Vagina (tissue), 2 donors: ENCODE results near the gene TRIM37. TPM values are rescaled to one million over a fixed set of nuclear protein-coding genes. Genes with fewer than 3 reads are reported as not detected.
"Not testable (repeated sequence)": the region's sequence is repeated elsewhere in the genome, so short reads cannot be mapped to it uniquely, and the experiment has no call there.

Experiments
- DNase-seq, 2 donors: peaks; one replicate each; pipeline ENCODE4 v3.0.0-alpha.2; 2017; ENCODE audit errors: extremely low spot score in 2 of 2
- H3K27ac ChIP-seq: fragments of 200-600 bp; sonication (generic); one replicate; pipeline ENCODE4 v1.5.1; 2019
- H3K27me3 ChIP-seq: fragments of 200-600 bp; sonication (generic); one replicate; pipeline ENCODE4 v1.5.1; 2019
- H3K36me3 ChIP-seq, 2 donors: fragments of 200-600 bp; sonication (generic); one replicate each; pipeline ENCODE4 v1.5.1; 2017 to 2019
- H3K4me1 ChIP-seq: fragments of 200-600 bp; sonication (generic); one replicate; pipeline ENCODE4 v1.5.1; 2019
- H3K4me3 ChIP-seq, 2 donors: fragments of 200-600 bp; sonication (generic); 1 replicate in 1 of 2; 2 replicates in 1 of 2; pipeline ENCODE4 v1.5.1; 2016 to 2019
- H3K9me3 ChIP-seq: fragments of 200-600 bp; sonication (generic); one replicate; pipeline ENCODE4 v1.5.1; 2019
- CTCF ChIP-seq, 3 experiments: fragments of 450-650 bp in 2 of 3; fragments of 200-600 bp in 1 of 3; sonication (generic) in 1 of 3; IDR thresholded peaks; one replicate each; pipeline ENCODE4 v1.5.1; 2017 to 2019; ENCODE audit warnings: antibody characterized with exemption in 3 of 3, mild to moderate bottlenecking in 2 of 3, moderate library complexity in 2 of 3
- POLR2A ChIP-seq, 2 donors: fragments of 450-650 bp; IDR thresholded peaks; one replicate each; pipeline ENCODE4 v1.6.1; 2017; ENCODE audit warnings: antibody characterized with exemption in 2 of 2, mild to moderate bottlenecking in 2 of 2, moderate library complexity in 2 of 2
- POLR2AphosphoS5 ChIP-seq, 2 donors: sonication (generic); formaldehyde crosslinking; IDR thresholded peaks; one replicate each; pipeline ENCODE4 v1.9.0; 2017; ENCODE audit warnings: antibody characterized with exemption in 2 of 2, mild to moderate bottlenecking in 2 of 2, low read depth in 1 of 2; ENCODE audit not compliant: insufficient read depth in 1 of 2
- intact Hi-C: fragments of 100-400 bp; cut with DNase I; formaldehyde crosslinking; loops from one replicate; pipeline ENCODE4 v1.15.1; 2023
- total RNA-seq: library from RNA; depleted of rRNA; stranded (reverse); fragments of >200 nt; gene quantifications from one replicate; pipeline ENCODE4 v1.2.3, GENCODE V29; 2016

Gene TRIM37
- total RNA-seq, 1 donor from 2014 or later, result 20.4 TPM

DNA sequence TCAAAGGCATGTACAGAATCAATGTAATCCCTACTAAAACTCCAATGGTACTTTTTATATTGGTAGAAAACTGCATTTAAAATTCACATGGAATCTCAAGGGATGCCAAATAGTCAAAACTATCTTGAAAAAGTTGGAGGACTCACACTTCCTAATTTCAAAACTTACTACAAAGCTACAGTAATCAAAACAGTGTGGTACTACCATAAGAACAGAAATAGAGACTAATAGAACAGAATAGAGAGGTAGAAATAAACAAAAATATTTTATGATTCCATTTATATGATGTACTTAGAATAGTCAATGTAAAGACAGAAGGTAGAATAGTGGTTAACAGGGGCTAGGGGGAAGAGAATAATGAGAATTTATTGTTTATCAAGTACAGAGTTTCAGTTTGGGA, 8.8 kb downstream of the TRIM37 start:
- Histone ChIP-seq H3K4me3 (no peak overlapping the region), H3K27ac (no peak overlapping the region), H3K36me3 (peaks cover 0 to 4% of the 10 kb centered on the region in 2 donors), H3K4me1 (peaks cover 16% of the 10 kb centered on the region), H3K27me3 (no peaks in the 10 kb centered on the region), H3K9me3 (no peaks in the 10 kb centered on the region)
- no peak for TF ChIP-seq POLR2A (IDR thresholded peaks at IDR 0.05)
- TF ChIP-seq CTCF (IDR thresholded peaks at IDR 0.05), result no peak
- no peak for TF ChIP-seq POLR2AphosphoS5 (IDR thresholded peaks at IDR 0.05; ENCODE audit: insufficient read depth in 1 of 2, low read depth in 1 of 2)
- DNase-seq, result no peak
- intact Hi-C loops, result no loop called here

DNA sequence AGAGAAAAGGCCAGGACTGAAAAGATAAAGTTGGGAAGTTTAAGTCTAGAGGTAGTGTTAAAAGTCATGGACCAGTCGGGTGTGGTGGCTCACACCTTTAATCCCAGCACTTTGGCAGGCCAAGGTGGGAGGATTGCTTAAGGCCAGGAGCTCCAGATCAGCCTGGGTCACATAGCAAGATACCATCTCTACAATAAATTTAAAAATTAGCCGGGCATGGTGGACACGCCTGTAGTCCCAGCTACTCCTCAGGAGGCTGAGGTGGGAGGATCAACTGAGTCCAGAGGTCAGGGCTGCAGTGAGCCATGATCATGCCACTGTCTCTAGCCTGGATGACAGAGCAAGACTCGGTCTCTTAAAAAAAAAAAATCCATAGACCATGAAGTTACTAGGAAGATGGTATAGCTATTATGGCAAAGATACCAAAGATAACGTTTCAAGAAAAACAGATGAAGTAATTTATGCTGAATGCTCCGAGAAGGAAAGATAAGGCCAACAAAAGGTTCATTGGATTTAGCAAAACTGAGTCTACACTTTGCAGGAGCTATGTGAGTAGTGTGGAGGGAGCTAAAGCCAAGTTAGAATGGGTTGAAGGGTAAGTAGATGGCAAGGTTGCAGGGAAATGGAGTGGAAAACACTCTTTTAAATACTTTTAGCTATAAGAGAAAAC, 11.7 kb downstream of the TRIM37 start:
- intact Hi-C loops, result no loop called here
- peaks cover 19% of the 10 kb centered on the region for H3K4me1 ChIP-seq
- H3K27ac ChIP-seq, result no peak overlapping the region
- no peaks in the 10 kb centered on the region for H3K9me3 ChIP-seq
- no peak for DNase-seq
- no peak for TF ChIP-seq CTCF (IDR thresholded peaks at IDR 0.05)
- peaks cover 0 to 5% of the 10 kb centered on the region in 2 donors for H3K36me3 ChIP-seq
- no peaks in the 10 kb centered on the region for H3K27me3 ChIP-seq
- H3K4me3 ChIP-seq, result no peak overlapping the region

- TF ChIP-seq POLR2A (IDR thresholded peaks at IDR 0.05) (no peak), POLR2AphosphoS5 (IDR thresholded peaks at IDR 0.05; ENCODE audit: insufficient read depth in 1 of 2, low read depth in 1 of 2) (peak in 1 of 2 donors; percentile 40)
- Histone ChIP-seq H3K27me3 (no peaks in the 10 kb centered on the region), H3K4me1 (peaks cover 19% of the 10 kb centered on the region), H3K9me3 (no peaks in the 10 kb centered on the region), H3K4me3 (peak overlapping the region in 1 of 2 donors; percentile 1), H3K36me3 (peaks cover 0 to 17% of the 10 kb centered on the region in 2 donors), H3K27ac (peak overlapping the region; percentile 53)
- DNase-seq, result no peak
- intact Hi-C loops, result no loop called here
Observed at GRCh38 chr17:59093702-59094231, 12.9 kb downstream of the TRIM37 start.

DNA sequence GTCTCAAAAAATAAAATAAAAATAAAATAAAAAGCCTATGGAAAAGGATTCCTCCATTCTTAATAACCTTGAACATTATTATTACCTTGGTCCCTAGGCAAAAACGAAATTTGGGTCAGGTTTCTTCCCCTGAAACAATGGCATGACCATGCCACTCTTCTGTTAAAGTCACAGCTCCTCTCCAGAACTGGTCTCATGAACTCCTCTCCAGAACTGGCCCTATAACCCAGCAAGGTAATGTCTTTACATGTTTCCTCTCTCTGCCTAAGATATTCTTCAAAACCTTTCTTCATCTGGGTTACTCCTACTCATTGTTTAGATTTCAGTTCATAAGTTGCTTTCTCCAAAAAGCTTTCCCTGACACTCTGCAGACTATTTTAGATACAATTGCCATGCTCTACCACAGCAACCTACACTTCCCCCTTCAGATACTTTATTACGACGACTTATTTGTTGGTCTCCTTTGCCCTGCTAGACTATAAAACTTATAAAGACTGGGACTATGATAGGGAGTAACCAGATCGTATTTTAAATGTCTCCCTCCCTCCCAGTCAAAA, 13.5 kb downstream of the TRIM37 start:
- Histone ChIP-seq H3K36me3 (peaks cover 0 to 22% of the 10 kb centered on the region in 2 donors), H3K4me3 (peak overlapping the region in 1 of 2 donors; percentile 1), H3K27me3 (no peaks in the 10 kb centered on the region), H3K4me1 (peaks cover 19% of the 10 kb centered on the region), H3K9me3 (no peaks in the 10 kb centered on the region), H3K27ac (peak overlapping the region; percentile 53)
- TF ChIP-seq POLR2A (IDR thresholded peaks at IDR 0.05) (no peak), CTCF (IDR thresholded peaks at IDR 0.05) (no peak), POLR2AphosphoS5 (IDR thresholded peaks at IDR 0.05; ENCODE audit: insufficient read depth in 1 of 2, low read depth in 1 of 2) (no peak)
- intact Hi-C loops, result no loop called here
- no peak for DNase-seq

DNA sequence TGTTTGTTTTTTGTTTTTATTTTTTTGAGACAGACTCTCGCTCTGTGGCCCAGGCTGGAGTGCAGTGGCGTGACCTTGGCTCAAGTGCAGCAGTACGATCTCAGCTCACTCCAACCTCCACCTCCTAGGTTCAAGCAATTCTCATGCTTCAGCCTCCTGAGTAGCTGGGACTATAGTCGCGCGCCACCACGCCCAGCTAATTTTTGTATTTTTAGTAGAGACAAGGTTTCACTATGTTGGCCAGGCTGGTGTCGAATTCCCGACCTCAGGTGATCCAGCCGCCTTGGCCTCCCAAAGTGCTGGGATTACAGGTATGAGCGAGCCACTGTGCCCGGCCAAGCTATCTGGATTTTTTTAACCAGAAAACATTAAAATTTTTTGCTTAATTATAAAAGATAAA, 16.1 kb downstream of the TRIM37 start:
- H3K27ac ChIP-seq, intact Hi-C loops, H3K27me3 ChIP-seq, H3K4me3 ChIP-seq, DNase-seq, H3K9me3 ChIP-seq: not testable (repeated sequence)
- Histone ChIP-seq H3K4me1 (peaks cover 19% of the 10 kb centered on the region), H3K36me3 (peaks cover 0 to 30% of the 10 kb centered on the region in 2 donors)

DNA sequence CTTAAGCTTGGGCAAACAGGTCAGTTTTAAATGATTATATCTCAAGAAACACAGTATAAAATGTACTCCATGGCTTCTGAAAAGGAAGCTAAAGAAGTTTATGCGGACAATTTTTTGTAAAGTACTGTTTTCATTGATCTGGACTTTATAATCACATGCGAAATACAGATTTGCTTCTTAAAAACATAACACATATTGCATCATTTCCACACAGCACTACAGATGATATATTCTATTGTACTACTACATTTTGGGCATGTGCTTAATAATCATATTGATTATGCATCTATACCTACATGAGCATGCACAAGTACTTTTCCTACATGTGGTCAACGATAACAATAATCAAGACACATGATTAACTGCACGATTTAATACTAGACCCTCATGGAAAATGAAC, 22.5 kb downstream of the TRIM37 start:
- TF ChIP-seq POLR2AphosphoS5 (IDR thresholded peaks at IDR 0.05; ENCODE audit: insufficient read depth in 1 of 2, low read depth in 1 of 2) (no peak), CTCF (IDR thresholded peaks at IDR 0.05) (no peak), POLR2A (IDR thresholded peaks at IDR 0.05) (no peak)
- intact Hi-C loops, result no loop called here
- no peaks in the 10 kb centered on the region for H3K9me3 ChIP-seq
- no peaks in the 10 kb centered on the region for H3K27me3 ChIP-seq
- no peak overlapping the region for H3K27ac ChIP-seq
- no peak for DNase-seq
- H3K36me3 ChIP-seq, result peaks cover under 1 to 35% of the 10 kb centered on the region in 2 donors
- no peaks in the 10 kb centered on the region for H3K4me1 ChIP-seq
- no peak overlapping the region for H3K4me3 ChIP-seq
